Measurements from ENCODE around the gene ATP1B1.

DNA sequence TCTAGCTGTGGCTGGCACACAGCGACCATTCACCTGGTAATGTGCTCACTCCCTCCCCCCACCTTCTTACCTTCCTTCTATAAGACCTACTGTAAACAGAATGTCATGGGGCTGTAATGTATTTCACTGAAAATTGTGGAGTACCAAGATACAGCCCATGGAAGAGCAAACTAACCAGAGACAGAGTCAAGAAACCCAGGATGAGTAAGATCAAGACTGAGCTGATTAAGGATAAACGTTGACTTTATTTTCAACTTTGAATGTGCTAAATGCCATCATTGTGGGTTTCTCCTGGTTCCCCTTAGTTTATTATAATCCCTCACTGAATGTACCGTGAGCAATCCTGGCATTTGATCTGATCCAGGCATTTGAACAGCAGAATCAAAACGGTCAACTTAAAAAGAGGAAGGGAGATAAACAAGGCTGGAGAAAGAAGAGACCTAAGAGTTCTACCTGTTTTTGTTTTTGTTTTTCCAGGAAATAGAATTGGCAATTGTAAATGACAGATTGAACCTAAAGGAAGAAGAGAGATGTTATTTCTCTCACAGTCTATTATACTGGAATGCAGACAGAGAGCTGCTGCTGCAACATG, 16.1 kb upstream of the ATP1B1 start:
- TF ChIP-seq, protein P1, sequence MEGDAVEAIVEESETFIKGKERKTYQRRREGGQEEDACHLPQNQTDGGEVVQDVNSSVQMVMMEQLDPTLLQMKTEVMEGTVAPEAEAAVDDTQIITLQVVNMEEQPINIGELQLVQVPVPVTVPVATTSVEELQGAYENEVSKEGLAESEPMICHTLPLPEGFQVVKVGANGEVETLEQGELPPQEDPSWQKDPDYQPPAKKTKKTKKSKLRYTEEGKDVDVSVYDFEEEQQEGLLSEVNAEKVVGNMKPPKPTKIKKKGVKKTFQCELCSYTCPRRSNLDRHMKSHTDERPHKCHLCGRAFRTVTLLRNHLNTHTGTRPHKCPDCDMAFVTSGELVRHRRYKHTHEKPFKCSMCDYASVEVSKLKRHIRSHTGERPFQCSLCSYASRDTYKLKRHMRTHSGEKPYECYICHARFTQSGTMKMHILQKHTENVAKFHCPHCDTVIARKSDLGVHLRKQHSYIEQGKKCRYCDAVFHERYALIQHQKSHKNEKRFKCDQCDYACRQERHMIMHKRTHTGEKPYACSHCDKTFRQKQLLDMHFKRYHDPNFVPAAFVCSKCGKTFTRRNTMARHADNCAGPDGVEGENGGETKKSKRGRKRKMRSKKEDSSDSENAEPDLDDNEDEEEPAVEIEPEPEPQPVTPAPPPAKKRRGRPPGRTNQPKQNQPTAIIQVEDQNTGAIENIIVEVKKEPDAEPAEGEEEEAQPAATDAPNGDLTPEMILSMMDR (IDR thresholded peaks at IDR 0.05) = no peak
- no peak for TF ChIP-seq POLR2A (IDR thresholded peaks at IDR 0.05)

All from heart left ventricle (tissue), 13 donors.